Duodenal mucosa (tissue), 2 donors: ENCODE data around the gene PLPPR5.

Source experiments
- H3K27ac ChIP-seq: one replicate; pipeline ENCODE4 v1.7.0; 2013; ENCODE audit warnings: low read depth, low read length
- H3K27me3 ChIP-seq, 2 donors: one replicate each; pipeline ENCODE4 v1.7.0; 2013; ENCODE audit warnings: low read length in 2 of 2, control low read depth in 1 of 2; ENCODE audit not compliant: insufficient read depth in 2 of 2, control insufficient read depth in 1 of 2
- H3K36me3 ChIP-seq, 2 donors: one replicate each; pipeline ENCODE4 v1.7.0; 2013; ENCODE audit warnings: low read length in 2 of 2, control low read depth in 1 of 2; ENCODE audit not compliant: insufficient read depth in 2 of 2, control insufficient read depth in 1 of 2
- H3K4me1 ChIP-seq, 2 donors: one replicate each; pipeline ENCODE4 v1.7.0; 2013; ENCODE audit warnings: low read length in 2 of 2, control low read depth in 1 of 2; ENCODE audit not compliant: insufficient read depth in 2 of 2, control insufficient read depth in 1 of 2
- H3K4me3 ChIP-seq, 2 donors: one replicate each; pipeline ENCODE4 v1.7.0; 2013; ENCODE audit warnings: low read length in 2 of 2, low read depth in 1 of 2
- H3K9ac ChIP-seq, 2 donors: one replicate each; pipeline ENCODE4 v1.7.0; 2013; ENCODE audit warnings: low read length in 2 of 2, low read depth in 1 of 2
- H3K9me3 ChIP-seq, 2 donors: one replicate each; pipeline ENCODE4 v1.7.0; 2013; ENCODE audit warnings: low read length in 2 of 2, control low read depth in 1 of 2; ENCODE audit not compliant: control insufficient read depth in 1 of 2

The PLPPR5 gene

DNA sequence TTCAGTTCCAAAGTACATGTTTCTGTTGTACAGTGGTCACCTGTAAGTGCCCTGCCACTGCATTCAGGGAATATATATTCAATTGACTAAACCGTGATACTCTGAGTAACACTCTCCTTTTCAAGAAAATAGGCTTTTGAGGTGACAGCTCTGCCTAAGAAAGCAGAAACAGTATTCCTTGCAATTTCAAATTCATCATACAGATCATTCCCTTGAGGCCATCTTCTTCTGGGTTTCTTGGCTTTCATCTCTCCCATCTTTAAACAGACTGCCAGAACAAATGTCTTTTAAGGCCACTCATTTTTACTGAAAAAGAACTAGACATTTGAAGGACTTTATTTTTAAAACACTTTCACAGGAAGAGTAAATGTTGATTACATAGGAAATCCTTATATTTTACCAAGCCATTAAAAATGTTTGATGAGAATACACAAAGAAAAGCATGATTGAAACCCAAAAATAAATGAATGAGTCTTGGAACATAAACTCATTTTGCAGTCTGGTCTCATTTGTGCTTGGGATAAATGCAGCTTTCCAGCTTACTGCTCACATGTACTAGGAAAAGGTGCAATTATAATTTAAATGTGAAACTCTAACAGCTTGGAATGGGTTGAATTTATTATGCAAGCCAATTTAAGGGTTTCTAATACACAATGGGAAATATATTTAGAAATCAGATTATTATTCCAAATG, 34.7 kb downstream of the PLPPR5 start:
- Histone ChIP-seq H3K9ac (no peak overlapping the region), H3K27me3 (no peaks in the 10 kb centered on the region), H3K36me3 (no peaks in the 10 kb centered on the region), H3K27ac (no peak overlapping the region), H3K9me3 (no peaks in the 10 kb centered on the region), H3K4me3 (no peak overlapping the region), H3K4me1 (no peaks in the 10 kb centered on the region)

GRCh38 chr1:98967122-98967521, 37.5 kb downstream of the PLPPR5 start:
- no peak overlapping the region for H3K4me3 ChIP-seq

GRCh38 chr1:98965394-98965793, 39.3 kb downstream of the PLPPR5 start:
- Histone ChIP-seq H3K27me3 (no peaks in the 10 kb centered on the region), H3K4me3 (no peak overlapping the region)

More at GRCh38 chr1:98967122-98967521, 37.5 kb downstream of the PLPPR5 start:
- Histone ChIP-seq H3K27ac (no peak overlapping the region), H3K36me3 (no peaks in the 10 kb centered on the region), H3K9me3 (no peaks in the 10 kb centered on the region), H3K9ac (no peak overlapping the region), H3K4me1 (no peaks in the 10 kb centered on the region), H3K27me3 (no peaks in the 10 kb centered on the region)

GRCh38 chr1:98964198-98964597, 40.5 kb downstream of the PLPPR5 start:
- H3K9me3 ChIP-seq: no peaks in the 10 kb centered on the region
- H3K4me1 ChIP-seq: no peaks in the 10 kb centered on the region
- H3K27ac ChIP-seq: no peak overlapping the region
- H3K9ac ChIP-seq: no peak overlapping the region
- no peaks in the 10 kb centered on the region for H3K27me3 ChIP-seq
- H3K36me3 ChIP-seq: no peaks in the 10 kb centered on the region
- H3K4me3 ChIP-seq: no peak overlapping the region

More at GRCh38 chr1:98965394-98965793, 39.3 kb downstream of the PLPPR5 start:
- Histone ChIP-seq H3K27ac (no peak overlapping the region), H3K4me1 (no peaks in the 10 kb centered on the region), H3K9me3 (no peaks in the 10 kb centered on the region), H3K9ac (no peak overlapping the region), H3K36me3 (no peaks in the 10 kb centered on the region)

GRCh38 chr1:98963064-98963758, 41.5 kb downstream of the PLPPR5 start:
- Histone ChIP-seq H3K27me3 (no peaks in the 10 kb centered on the region), H3K9me3 (no peaks in the 10 kb centered on the region), H3K4me3 (no peak overlapping the region), H3K36me3 (no peaks in the 10 kb centered on the region), H3K27ac (no peak overlapping the region), H3K9ac (no peak overlapping the region), H3K4me1 (no peaks in the 10 kb centered on the region)

DNA sequence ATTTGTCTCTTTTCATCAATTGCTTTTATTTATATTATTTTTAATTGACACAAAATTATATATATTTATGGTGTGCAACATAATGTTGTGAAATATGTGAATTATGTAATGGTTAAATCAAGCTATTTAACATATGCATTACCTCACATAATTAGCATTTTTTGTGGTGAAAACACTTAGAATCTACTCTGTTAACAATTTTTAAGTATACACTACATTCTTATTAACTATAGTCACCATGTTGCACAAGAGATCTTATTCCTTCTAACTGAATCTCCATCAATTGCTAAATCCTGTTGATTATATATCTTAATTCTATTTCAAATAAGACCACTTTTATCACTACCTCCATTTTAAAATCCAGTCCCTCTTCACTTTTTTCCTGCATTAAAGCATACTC, 42.5 kb downstream of the PLPPR5 start:
- H3K4me1 ChIP-seq: no peaks in the 10 kb centered on the region
- H3K27ac ChIP-seq: no peak overlapping the region
- H3K9ac ChIP-seq: no peak overlapping the region
- H3K36me3 ChIP-seq: no peaks in the 10 kb centered on the region
- H3K9me3 ChIP-seq: no peaks in the 10 kb centered on the region
- no peaks in the 10 kb centered on the region for H3K27me3 ChIP-seq
- H3K4me3 ChIP-seq: no peak overlapping the region

DNA sequence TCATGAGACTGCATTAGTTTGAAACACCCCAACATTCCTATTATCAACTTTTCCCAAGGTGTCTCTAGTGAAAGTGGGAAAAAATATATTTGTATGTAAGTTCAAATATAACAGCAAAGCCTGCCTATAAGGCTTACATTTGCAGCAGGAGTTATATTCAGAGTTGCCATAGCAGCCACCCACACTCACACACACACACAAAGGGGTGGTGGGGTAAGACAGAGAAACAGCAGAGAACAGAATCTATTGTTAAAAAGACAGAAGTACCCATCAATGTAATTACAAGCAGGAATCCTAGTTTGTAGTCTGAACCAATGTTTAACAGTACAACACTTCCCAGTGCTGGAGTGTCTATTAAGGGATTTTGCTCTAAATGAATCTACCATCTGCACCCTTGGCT, 55.0 kb downstream of the PLPPR5 start:
- Histone ChIP-seq H3K9me3 (no peaks in the 10 kb centered on the region), H3K36me3 (no peaks in the 10 kb centered on the region), H3K9ac (no peak overlapping the region), H3K27ac (no peak overlapping the region), H3K4me1 (no peaks in the 10 kb centered on the region), H3K4me3 (no peak overlapping the region), H3K27me3 (no peaks in the 10 kb centered on the region)

DNA sequence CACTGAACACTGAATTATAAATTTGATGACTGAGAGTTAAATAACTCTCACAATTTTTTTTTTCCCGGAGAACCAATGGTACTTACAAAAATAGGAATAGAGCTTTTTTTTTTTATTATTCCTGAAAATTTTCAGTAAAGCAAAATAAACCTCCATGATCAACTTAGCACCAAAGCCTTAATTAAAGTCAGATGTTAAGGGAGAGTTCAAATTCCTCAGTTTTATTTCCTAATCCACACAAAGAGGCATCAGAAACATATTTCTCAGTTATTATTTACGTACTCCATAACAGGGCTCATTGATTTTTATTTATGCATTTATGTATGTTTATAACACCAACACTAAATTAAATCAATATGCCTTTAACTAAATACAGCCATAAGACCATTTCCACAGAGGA, 55.5 kb downstream of the PLPPR5 start:
- no peak overlapping the region for H3K27ac ChIP-seq
- H3K4me3 ChIP-seq: no peak overlapping the region
- H3K27me3 ChIP-seq: no peaks in the 10 kb centered on the region
- no peaks in the 10 kb centered on the region for H3K9me3 ChIP-seq
- no peaks in the 10 kb centered on the region for H3K36me3 ChIP-seq
- H3K9ac ChIP-seq: no peak overlapping the region
- H3K4me1 ChIP-seq: no peaks in the 10 kb centered on the region

DNA sequence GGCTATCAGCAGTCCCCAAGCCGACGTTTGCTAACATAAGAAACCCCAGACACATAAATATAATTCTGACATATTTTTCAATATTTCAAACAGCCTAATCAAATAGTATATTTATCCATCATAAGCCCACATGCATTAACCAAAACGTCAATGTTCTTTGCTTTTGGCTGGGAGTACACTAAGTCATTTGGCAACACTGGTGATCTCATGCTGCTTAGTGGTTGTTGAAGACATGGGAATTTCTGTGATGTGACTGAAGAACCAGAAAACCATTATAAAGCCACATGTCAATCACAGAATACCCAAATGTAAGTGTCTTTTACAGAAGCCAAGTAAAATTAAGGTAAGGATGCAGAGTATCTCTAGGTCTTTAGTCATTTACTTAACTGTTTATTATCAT, 57.6 kb downstream of the PLPPR5 start:
- no peak overlapping the region for H3K27ac ChIP-seq
- H3K9ac ChIP-seq: no peak overlapping the region
- H3K9me3 ChIP-seq: no peaks in the 10 kb centered on the region
- no peak overlapping the region for H3K4me3 ChIP-seq
- H3K36me3 ChIP-seq: no peaks in the 10 kb centered on the region
- H3K4me1 ChIP-seq: no peaks in the 10 kb centered on the region
- H3K27me3 ChIP-seq: no peaks in the 10 kb centered on the region

DNA sequence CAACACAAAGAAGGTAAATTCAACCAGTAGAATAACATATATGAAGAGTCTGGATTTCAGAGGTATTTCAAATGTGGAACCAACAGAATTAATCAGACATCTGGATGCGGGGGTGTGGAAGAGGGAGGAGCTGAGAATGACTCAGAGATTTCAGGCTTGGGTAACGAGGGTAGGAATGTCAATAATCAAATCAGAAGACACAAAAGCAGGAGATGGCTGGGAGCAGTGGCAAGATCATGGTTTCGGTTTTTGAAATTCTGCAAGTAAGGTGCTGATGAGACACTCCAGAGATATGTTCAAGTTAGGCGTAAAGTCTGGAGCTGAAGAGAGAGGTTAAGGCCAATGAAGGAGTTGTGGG, 64.0 kb downstream of the PLPPR5 start:
- Histone ChIP-seq H3K36me3 (no peaks in the 10 kb centered on the region), H3K4me1 (no peaks in the 10 kb centered on the region), H3K9me3 (no peaks in the 10 kb centered on the region), H3K27me3 (no peaks in the 10 kb centered on the region), H3K4me3 (no peak overlapping the region), H3K9ac (no peak overlapping the region), H3K27ac (no peak overlapping the region)
